DND-41 (cell line): Measurements from ENCODE around the gene NCLN.

Experiments
- ATAC-seq: fragments of 200-7000 bp; cut with Tn5 transposase; 3 replicates; pipeline ENCODE4 v1.9.1; 2021; ENCODE audit warnings: low read depth; ENCODE audit not compliant: insufficient read depth
- DNase-seq: peaks from one replicate; pipeline ENCODE4 v3.0.0-alpha.2; 2020
- H2AFZ ChIP-seq: 2 replicates; pipeline ENCODE4 v1.6.0; 2012; ENCODE audit warnings: low read depth, low read length
- H3K27ac ChIP-seq: 2 replicates; pipeline ENCODE4 v1.5.1; 2012; ENCODE audit warnings: low read length, inconsistent platforms
- H3K27me3 ChIP-seq: fragments of 200-600 bp; sonication (generic); 2 replicates; pipeline ENCODE4 v1.6.0; 2012; ENCODE audit warnings: low read length, mild to moderate bottlenecking, inconsistent platforms; ENCODE audit not compliant: insufficient read depth, poor library complexity
- H3K36me3 ChIP-seq: 2 replicates; pipeline ENCODE4 v1.5.1; 2012; ENCODE audit warnings: low read length, inconsistent platforms; ENCODE audit not compliant: insufficient read depth
- H3K4me1 ChIP-seq: 2 replicates; pipeline ENCODE4 v1.5.1; 2012; ENCODE audit warnings: mild to moderate bottlenecking, low read length; ENCODE audit not compliant: insufficient read depth
- H3K4me2 ChIP-seq: 2 replicates; pipeline ENCODE4 v1.6.0; 2012; ENCODE audit warnings: mild to moderate bottlenecking, moderate library complexity, low read length, inconsistent platforms; ENCODE audit not compliant: insufficient read depth
- H3K4me3 ChIP-seq, 2 experiments: fragments of 200-600 bp in 1 of 2; shearing (Covaris generic) in 1 of 2; 2 replicates each; pipeline ENCODE4 v1.5.1; 2012 to 2016; ENCODE audit warnings: inconsistent platforms in 2 of 2, low read length in 2 of 2, mild to moderate bottlenecking in 2 of 2, low read depth in 1 of 2, moderate library complexity in 1 of 2
- H3K79me2 ChIP-seq: 2 replicates; pipeline ENCODE4 v1.6.0; 2012; ENCODE audit warnings: low read length, inconsistent platforms; ENCODE audit not compliant: insufficient read depth
- H3K9ac ChIP-seq: 2 replicates; pipeline ENCODE4 v1.6.0; 2012; ENCODE audit warnings: low read depth, mild to moderate bottlenecking, inconsistent platforms, low read length, moderate library complexity
- H3K9me3 ChIP-seq: 2 replicates; pipeline ENCODE4 v1.5.1; 2012; ENCODE audit warnings: low read length, moderate library complexity, mild to moderate bottlenecking, inconsistent platforms; ENCODE audit not compliant: insufficient read depth, severe bottlenecking
- H4K20me1 ChIP-seq: 2 replicates; pipeline ENCODE4 v1.6.0; 2012; ENCODE audit warnings: low read length; ENCODE audit not compliant: insufficient read depth
- EZH2 ChIP-seq: IDR thresholded peaks from 3 replicates; pipeline ENCODE4 v1.6.1; 2012; ENCODE audit warnings: borderline replicate concordance, low read depth, mild to moderate bottlenecking, moderate library complexity, low read length, inconsistent platforms; ENCODE audit not compliant: severe bottlenecking
- TF ChIP-seq, protein P1 (sequence below): IDR thresholded peaks from 2 replicates; pipeline ENCODE4 v1.5.1; 2012; ENCODE audit warnings: borderline replicate concordance, low read length, moderate library complexity, mild to moderate bottlenecking; ENCODE audit not compliant: poor library complexity, severe bottlenecking; ENCODE audit errors: extremely low read depth

NCLN gene

DNA sequence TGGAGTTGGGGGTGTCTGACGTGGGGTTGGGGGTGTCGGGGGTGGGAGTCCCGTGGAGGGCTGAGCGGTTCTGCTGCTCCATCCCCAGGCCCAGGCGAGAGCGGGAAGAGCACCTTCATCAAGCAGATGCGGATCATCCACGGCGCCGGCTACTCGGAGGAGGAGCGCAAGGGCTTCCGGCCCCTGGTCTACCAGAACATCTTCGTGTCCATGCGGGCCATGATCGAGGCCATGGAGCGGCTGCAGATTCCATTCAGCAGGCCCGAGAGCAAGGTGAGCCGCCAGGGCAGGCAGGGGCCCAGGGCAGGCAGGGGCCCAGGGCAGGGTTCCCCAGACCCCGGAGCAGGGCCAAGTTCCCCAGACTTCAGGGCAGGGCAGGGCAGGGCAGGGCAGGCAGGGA, 37.2 kb upstream of the NCLN start:
- peaks cover 5% of the 10 kb centered on the region for H3K9me3 ChIP-seq
- peaks cover 99% of the 10 kb centered on the region for H3K79me2 ChIP-seq
- no peak overlapping the region for H2AFZ ChIP-seq
- H3K27ac ChIP-seq: peak overlapping the region; percentile 22; the same call in 1 of the 2 replicates
- H3K36me3 ChIP-seq: peaks cover 91% of the 10 kb centered on the region
- H3K4me1 ChIP-seq: peaks cover 89% of the 10 kb centered on the region
- ATAC-seq: no peak
- peak overlapping the region; percentile 25; the same call in 1 of the 2 replicates for H3K4me2 ChIP-seq
- TF ChIP-seq, protein P1, sequence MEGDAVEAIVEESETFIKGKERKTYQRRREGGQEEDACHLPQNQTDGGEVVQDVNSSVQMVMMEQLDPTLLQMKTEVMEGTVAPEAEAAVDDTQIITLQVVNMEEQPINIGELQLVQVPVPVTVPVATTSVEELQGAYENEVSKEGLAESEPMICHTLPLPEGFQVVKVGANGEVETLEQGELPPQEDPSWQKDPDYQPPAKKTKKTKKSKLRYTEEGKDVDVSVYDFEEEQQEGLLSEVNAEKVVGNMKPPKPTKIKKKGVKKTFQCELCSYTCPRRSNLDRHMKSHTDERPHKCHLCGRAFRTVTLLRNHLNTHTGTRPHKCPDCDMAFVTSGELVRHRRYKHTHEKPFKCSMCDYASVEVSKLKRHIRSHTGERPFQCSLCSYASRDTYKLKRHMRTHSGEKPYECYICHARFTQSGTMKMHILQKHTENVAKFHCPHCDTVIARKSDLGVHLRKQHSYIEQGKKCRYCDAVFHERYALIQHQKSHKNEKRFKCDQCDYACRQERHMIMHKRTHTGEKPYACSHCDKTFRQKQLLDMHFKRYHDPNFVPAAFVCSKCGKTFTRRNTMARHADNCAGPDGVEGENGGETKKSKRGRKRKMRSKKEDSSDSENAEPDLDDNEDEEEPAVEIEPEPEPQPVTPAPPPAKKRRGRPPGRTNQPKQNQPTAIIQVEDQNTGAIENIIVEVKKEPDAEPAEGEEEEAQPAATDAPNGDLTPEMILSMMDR: no peak
- no peak for TF ChIP-seq EZH2
- H4K20me1 ChIP-seq: peaks cover 71% of the 10 kb centered on the region
- H3K9ac ChIP-seq: no peak overlapping the region
- DNase-seq: no peak
- H3K27me3 ChIP-seq: no peaks in the 10 kb centered on the region
- H3K4me3 ChIP-seq: peak overlapping the region in 1 of 2 experiments; percentile 28; a peak in 1 of 4 replicates

DNA sequence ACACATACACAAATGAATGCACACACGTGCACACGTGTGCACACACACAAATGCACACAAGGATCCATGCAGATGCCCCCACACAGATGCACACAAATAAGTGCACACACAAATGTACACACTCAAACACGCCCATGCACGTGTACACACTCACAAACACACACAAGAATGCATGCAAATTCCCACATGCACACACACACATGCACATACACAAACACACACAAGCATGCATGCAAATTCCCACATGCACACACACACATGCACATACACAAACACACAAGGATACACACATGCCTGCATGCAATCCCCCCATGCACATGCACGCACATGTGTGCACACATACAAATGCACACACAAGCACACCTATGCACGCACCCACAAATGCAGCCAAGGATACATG, 36.6 kb upstream of the NCLN start:
- Histone ChIP-seq H3K4me3 (peak overlapping the region in 1 of 2 experiments; percentile 28; a peak in 1 of 4 replicates), H3K36me3 (peaks cover 91% of the 10 kb centered on the region), H4K20me1 (peaks cover 65% of the 10 kb centered on the region), H3K27me3 (no peaks in the 10 kb centered on the region), H3K9ac (no peak overlapping the region), H3K27ac (peak overlapping the region; percentile 45), H3K79me2 (peaks cover 99% of the 10 kb centered on the region), H3K9me3 (peaks cover 5% of the 10 kb centered on the region), H3K4me1 (peaks cover 89% of the 10 kb centered on the region), H3K4me2 (peak overlapping the region; percentile 25; the same call in 1 of the 2 replicates), H2AFZ (no peak overlapping the region)
- ATAC-seq (no peak), DNase-seq (no peak)
- TF ChIP-seq, protein P1: no peak
- TF ChIP-seq EZH2: no peak

DNA sequence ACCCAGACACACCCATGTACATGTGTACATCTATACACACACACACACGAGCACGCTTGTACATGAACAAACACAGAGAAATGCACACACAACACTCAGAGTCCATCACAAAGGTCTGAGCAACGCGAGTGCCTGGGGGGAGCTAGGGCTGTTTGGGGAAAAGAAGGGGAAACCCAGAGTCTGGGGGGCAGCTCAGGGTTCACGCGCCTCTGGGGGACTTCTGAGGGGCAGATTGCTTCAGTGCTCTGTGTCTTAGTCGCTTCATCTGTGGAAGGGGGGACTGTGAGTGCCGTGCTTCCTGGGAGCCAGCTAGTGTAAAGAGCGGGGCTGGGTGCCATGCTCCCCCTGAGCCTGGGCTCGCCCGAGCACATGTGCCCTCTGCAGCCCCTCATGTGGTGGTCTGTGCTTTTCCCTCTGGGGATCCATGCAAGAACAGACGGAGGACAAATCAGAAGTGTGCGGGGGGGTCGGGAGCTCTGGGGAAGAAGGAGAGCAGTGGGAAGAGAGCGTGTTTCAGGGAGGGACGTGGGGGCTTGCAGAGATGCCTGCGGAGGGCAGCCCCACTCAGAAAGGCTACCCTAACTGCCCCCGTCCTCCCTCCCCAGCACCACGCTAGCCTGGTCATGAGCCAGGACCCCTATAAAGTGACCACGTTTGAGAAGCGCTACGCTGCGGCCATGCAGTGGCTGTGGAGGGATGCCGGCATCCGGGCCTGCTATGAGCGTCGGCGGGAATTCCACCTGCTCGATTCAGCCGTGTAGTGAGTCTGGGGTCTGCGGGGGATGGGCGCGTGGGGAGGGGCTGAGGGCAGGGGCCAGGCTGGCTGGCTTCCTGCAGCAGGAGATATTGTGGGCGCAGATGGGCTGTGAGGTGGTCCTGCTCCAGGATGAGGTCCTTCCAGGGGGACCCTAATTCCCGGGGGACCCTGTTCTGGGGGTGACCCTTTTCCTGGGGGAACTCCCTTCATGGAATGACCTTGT, 35.9 kb upstream of the NCLN start:
- peaks cover 5% of the 10 kb centered on the region for H3K9me3 ChIP-seq
- peak overlapping the region in 1 of 2 experiments; percentile 28; a peak in 1 of 4 replicates for H3K4me3 ChIP-seq
- H2AFZ ChIP-seq: no peak overlapping the region
- TF ChIP-seq, protein P1: no peak
- TF ChIP-seq EZH2: no peak
- H3K79me2 ChIP-seq: peaks cover 99% of the 10 kb centered on the region
- peak overlapping the region; percentile 25 for H3K4me2 ChIP-seq
- H3K27me3 ChIP-seq: no peaks in the 10 kb centered on the region
- peaks cover 95% of the 10 kb centered on the region for H3K36me3 ChIP-seq
- peaks cover 94% of the 10 kb centered on the region for H3K4me1 ChIP-seq
- ATAC-seq: no peak
- no peak for DNase-seq
- H4K20me1 ChIP-seq: peaks cover 63% of the 10 kb centered on the region
- H3K27ac ChIP-seq: peak overlapping the region; percentile 93
- H3K9ac ChIP-seq: no peak overlapping the region
